Stimulated activated CD8-positive, alpha-beta memory T cell treated with anti-CD3 and anti-CD28 coated beads, Interleukin-4, amount 100 ng/mL, for 1 hour (primary cell): Measurements from ENCODE around the gene GJA10.
"Not testable (repeated sequence)": the region's sequence is repeated elsewhere in the genome, so short reads cannot be mapped to it uniquely, and the experiment has no call there.

Experiments
- DNase-seq, 2 donors: peaks; one replicate each; pipeline ENCODE4 v3.0.0-alpha.2; 2020; ENCODE audit warnings: low read depth in 2 of 2, low spot score in 1 of 2

GJA10 gene

GRCh38 chr6:89894169-89894568 lies at the start of gene GJA10:
TSS of gene GJA10 (plus strand) at chr6:89894469. CDS start at chr6:89894469, 0 bp downstream.
- no peak for DNase-seq

GRCh38 chr6:89847513-89847912 lies 46.8 kb upstream of the GJA10 start:
- DNase-seq: not testable (repeated sequence)

- DNase-seq: no peak
These were observed 41.2 kb upstream of the GJA10 start for GRCh38 chr6:89853068-89853467.

GRCh38 chr6:89858041-89858440 lies 36.2 kb upstream of the GJA10 start:
- no peak for DNase-seq

GRCh38 chr6:89859744-89860143 lies 34.5 kb upstream of the GJA10 start:
- no peak for DNase-seq

- DNase-seq: no peak
These were observed 32.0 kb upstream of the GJA10 start for GRCh38 chr6:89862273-89862672.

- no peak for DNase-seq
These were observed 31.6 kb upstream of the GJA10 start for GRCh38 chr6:89862698-89863097.

GRCh38 chr6:89866024-89866678 lies 28.1 kb upstream of the GJA10 start:
- DNase-seq: no peak

- no peak for DNase-seq
These were observed 20.5 kb upstream of the GJA10 start for GRCh38 chr6:89873721-89874120.

GRCh38 chr6:89874438-89874837 lies 19.8 kb upstream of the GJA10 start:
- no peak for DNase-seq

GRCh38 chr6:89886378-89887120 lies 7.7 kb upstream of the GJA10 start:
- no peak for DNase-seq

GRCh38 chr6:89887452-89888137 lies 6.7 kb upstream of the GJA10 start:
- no peak for DNase-seq

- no peak for DNase-seq
These were observed 6.1 kb upstream of the GJA10 start for GRCh38 chr6:89888138-89888514.

- no peak for DNase-seq
These were observed 5.4 kb upstream of the GJA10 start for GRCh38 chr6:89888871-89889270.

- not testable (repeated sequence) for DNase-seq
These were observed 3.3 kb upstream of the GJA10 start for GRCh38 chr6:89890845-89891528.

- DNase-seq: not testable (repeated sequence)
These were observed 1.7 kb upstream of the GJA10 start for GRCh38 chr6:89892577-89892976.

GRCh38 chr6:89895276-89895874 lies 1.1 kb downstream of the GJA10 start:
- no peak for DNase-seq

GRCh38 chr6:89910001-89910901 lies 16.0 kb downstream of the GJA10 start:
- DNase-seq: not testable (repeated sequence)

GRCh38 chr6:89910902-89911240 lies 16.6 kb downstream of the GJA10 start:
- no peak for DNase-seq
